ENCODE measurements around the gene OR2T29. TPM values are rescaled to one million over a fixed set of nuclear protein-coding genes. Genes with fewer than 3 reads are reported as not detected.
"Not testable (repeated sequence)": the region's sequence is repeated elsewhere in the genome, so short reads cannot be mapped to it uniquely, and the experiment has no call there.

Gene OR2T29
- polyA plus RNA-seq, 2 of the 4 experiments (the other 2 are of a cell fraction) = not detected

- FAIRE-seq (no peak), ATAC-seq (no peak), DNase-seq (ENCODE audit: low read depth in 1 of 2, low spot score in 1 of 2) (no peak)
- 37% methylated on average over 9 of the region's 9 CpGs for WGBS (ENCODE audit: missing lambda C conversion rate)
- ChIA-PET CTCF (no interaction called here), POLR2A (no interaction called here)
- Histone ChIP-seq H3K9me3 (no peaks in the 10 kb centered on the region; the same call in 2 of the 3 replicates), H3K27ac (no peak overlapping the region), H3K4me1 (no peaks in the 10 kb centered on the region), H3K4me3 (no peak overlapping the region), H3K4me2 (no peak overlapping the region)
- TF ChIP-seq MAFK (IDR thresholded peaks at IDR 0.05; ENCODE audit: partially characterized antibody) = peak; percentile 52
- TF ChIP-seq FOXS1 (CRISPR knock-in tag; IDR thresholded peaks at IDR 0.05) = no peak
Measured at GRCh38 chr1:248576260-248576980, 13.8 kb upstream of the OR2T29 start.

GRCh38 chr1:248574657-248575056 is 12.1 kb upstream of the OR2T29 start, which contains the start of gene OR2T34:
OR2T34 (minus strand) TSS chr1:248574757; CDS start chr1:248574757, 0 bp downstream.
- FAIRE-seq, ATAC-seq: not testable (repeated sequence)
- WGBS (ENCODE audit: missing lambda C conversion rate) = 4% methylated on average over 3 of the region's 3 CpGs

DNA sequence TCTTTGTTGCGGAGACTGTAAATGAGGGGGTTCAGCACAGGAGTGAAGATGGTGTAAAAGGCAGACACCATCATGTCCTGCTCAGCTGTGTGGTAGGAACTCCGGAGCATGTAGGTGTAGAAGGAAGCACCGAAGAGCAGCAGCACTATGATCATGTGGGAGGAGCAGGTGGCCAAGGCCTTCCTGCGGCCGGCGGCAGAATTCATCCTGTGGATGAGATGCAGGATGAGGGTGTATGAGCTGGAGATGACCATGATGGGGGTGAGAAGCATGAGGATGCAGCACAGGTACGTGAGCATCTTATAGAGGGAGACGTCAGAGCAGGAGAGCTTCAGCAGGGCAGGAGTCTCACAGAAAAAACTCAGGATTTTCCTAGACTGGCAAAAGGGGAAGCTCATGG is 11.3 kb upstream of the OR2T29 start:
- POLR2A ChIA-PET = not testable (repeated sequence)

More at GRCh38 chr1:248574657-248575056, 12.1 kb upstream of the OR2T29 start, which contains the start of gene OR2T34:
- H3K4me1 ChIP-seq; H3K9me3 ChIP-seq; DNase-seq (ENCODE audit: low read depth in 1 of 2, low spot score in 1 of 2); H3K4me2 ChIP-seq; H3K27ac ChIP-seq; H3K4me3 ChIP-seq; POLR2A ChIA-PET; CTCF ChIA-PET: not testable (repeated sequence)

GRCh38 chr1:248572049-248572448 is 9.5 kb upstream of the OR2T29 start:
- H3K4me2 ChIP-seq; FAIRE-seq; ATAC-seq; DNase-seq (ENCODE audit: low read depth in 1 of 2, low spot score in 1 of 2); POLR2A ChIA-PET; H3K9me3 ChIP-seq; H3K27ac ChIP-seq; CTCF ChIA-PET; H3K4me3 ChIP-seq; H3K4me1 ChIP-seq: not testable (repeated sequence)
- WGBS (ENCODE audit: missing lambda C conversion rate) = no CpG with 5 or more reads among the region's 1 CpG

More for the DNA sequence above, 11.3 kb upstream of the OR2T29 start:
- H3K9me3 ChIP-seq; H3K4me2 ChIP-seq; FAIRE-seq; CTCF ChIA-PET; H3K4me3 ChIP-seq; H3K27ac ChIP-seq; H3K4me1 ChIP-seq; DNase-seq (ENCODE audit: low read depth in 1 of 2, low spot score in 1 of 2); ATAC-seq: not testable (repeated sequence)
- WGBS (ENCODE audit: missing lambda C conversion rate) = 7% methylated on average over 2 of the region's 8 CpGs

GRCh38 chr1:248570811-248571210 is 8.2 kb upstream of the OR2T29 start:
- DNase-seq (ENCODE audit: low read depth in 1 of 2, low spot score in 1 of 2); POLR2A ChIA-PET; H3K4me3 ChIP-seq; H3K4me2 ChIP-seq; ATAC-seq; H3K27ac ChIP-seq; FAIRE-seq; CTCF ChIA-PET; H3K9me3 ChIP-seq; H3K4me1 ChIP-seq: not testable (repeated sequence)
- WGBS (ENCODE audit: missing lambda C conversion rate) = under 1% methylated on average over 3 of the region's 3 CpGs

GRCh38 chr1:248569049-248569448 is 6.5 kb upstream of the OR2T29 start:
- DNase-seq (ENCODE audit: low read depth in 1 of 2, low spot score in 1 of 2); POLR2A ChIA-PET; CTCF ChIA-PET; H3K4me3 ChIP-seq; ATAC-seq; H3K4me1 ChIP-seq; H3K4me2 ChIP-seq; H3K9me3 ChIP-seq; H3K27ac ChIP-seq: not testable (repeated sequence)
- under 1% methylated on average over 2 of the region's 2 CpGs for WGBS (ENCODE audit: missing lambda C conversion rate)
- FAIRE-seq = peak; percentile 32

DNA sequence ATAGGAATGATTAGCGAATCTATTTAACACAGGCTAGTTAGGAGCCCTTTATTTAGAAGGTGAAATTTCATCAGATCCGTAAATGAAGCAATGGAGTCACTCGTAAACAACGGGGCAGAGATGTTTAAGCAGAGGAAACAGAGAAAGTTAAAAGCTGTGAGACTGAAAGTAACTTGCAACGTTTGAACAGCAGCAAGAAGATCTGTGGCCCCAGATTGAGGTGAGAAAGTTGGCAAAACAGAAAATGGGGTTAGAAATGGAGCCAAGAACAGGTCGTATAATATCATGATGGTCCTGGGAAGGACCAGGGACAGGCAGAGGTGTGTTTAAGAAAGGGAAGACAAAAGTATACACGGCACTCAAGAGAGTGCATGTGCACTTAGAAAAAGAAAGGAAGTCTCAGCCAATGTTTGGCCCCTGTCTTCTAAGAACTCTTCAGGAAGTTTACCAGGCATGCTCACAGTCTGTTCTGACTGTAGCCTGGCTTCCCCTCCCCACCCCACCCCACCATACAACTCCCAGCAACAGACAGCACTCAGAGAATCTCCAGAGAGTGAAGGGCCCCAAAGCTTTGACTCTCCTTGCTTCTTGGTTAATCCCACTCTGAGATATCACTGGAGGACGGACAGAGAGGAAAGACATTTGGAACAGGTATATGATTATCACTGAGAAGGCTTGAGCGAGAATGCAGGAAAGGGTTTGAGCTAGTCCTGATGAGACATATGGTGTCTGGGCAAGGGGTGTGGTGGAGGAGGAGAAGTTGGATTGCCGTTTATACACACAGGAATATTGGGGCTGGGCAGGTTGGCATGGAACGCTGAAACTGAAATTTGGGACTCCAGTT is 3.2 kb upstream of the OR2T29 start:
- DNase-seq (ENCODE audit: low read depth in 1 of 2, low spot score in 1 of 2); FAIRE-seq; H3K4me3 ChIP-seq; H3K4me1 ChIP-seq; POLR2A ChIA-PET; H3K9me3 ChIP-seq; H3K4me2 ChIP-seq; CTCF ChIA-PET; H3K27ac ChIP-seq: not testable (repeated sequence)
- peak in 1 of 2 experiments; percentile 33; a peak in 2 of 6 replicates for ATAC-seq
- WGBS (ENCODE audit: missing lambda C conversion rate) = 3% methylated on average over 11 of the region's 11 CpGs

GRCh38 chr1:248551027-248551426 is 11.5 kb downstream of the OR2T29 start:
- H3K4me2 ChIP-seq; H3K4me1 ChIP-seq; POLR2A ChIA-PET; H3K9me3 ChIP-seq; ATAC-seq; CTCF ChIA-PET; FAIRE-seq; H3K4me3 ChIP-seq; DNase-seq (ENCODE audit: low read depth in 1 of 2, low spot score in 1 of 2); H3K27ac ChIP-seq: not testable (repeated sequence)
- WGBS (ENCODE audit: missing lambda C conversion rate) = no CpG with 5 or more reads among the region's 6 CpGs

- H3K27ac ChIP-seq; ATAC-seq; DNase-seq (ENCODE audit: low read depth in 1 of 2, low spot score in 1 of 2); FAIRE-seq; H3K9me3 ChIP-seq; H3K4me1 ChIP-seq; H3K4me3 ChIP-seq; H3K4me2 ChIP-seq; POLR2A ChIA-PET; CTCF ChIA-PET: not testable (repeated sequence)
- WGBS (ENCODE audit: missing lambda C conversion rate) = no CpG with 5 or more reads among the region's 2 CpGs
Measured at GRCh38 chr1:248547383-248547782, 15.2 kb downstream of the OR2T29 start.

DNA sequence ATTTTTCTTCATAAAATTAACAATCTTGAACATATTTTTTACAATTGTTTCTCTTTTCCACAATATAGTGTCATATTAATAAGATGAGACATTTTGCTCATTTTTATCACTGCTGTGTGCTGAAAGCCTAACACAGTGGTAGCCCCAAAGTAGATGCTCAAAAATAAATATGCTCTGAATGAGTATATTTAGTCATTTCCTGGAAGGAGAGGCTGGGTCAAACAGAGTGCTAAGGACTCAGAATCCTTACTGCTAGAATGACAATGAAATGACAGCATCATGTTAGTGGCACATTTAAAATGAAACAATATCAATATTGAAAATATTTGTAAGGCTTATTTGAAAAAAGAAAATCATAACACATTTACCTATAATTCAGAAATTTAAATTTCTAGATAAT is 25.1 kb downstream of the OR2T29 start:
- POLR2A ChIA-PET; H3K4me3 ChIP-seq; H3K27ac ChIP-seq; H3K4me1 ChIP-seq; ATAC-seq; H3K4me2 ChIP-seq; H3K9me3 ChIP-seq; CTCF ChIA-PET; DNase-seq (ENCODE audit: low read depth in 1 of 2, low spot score in 1 of 2): not testable (repeated sequence)
- peak; percentile 80 for FAIRE-seq
